ENCODE measurements around the gene ADAMTS20.
"Not testable (repeated sequence)": the region's sequence is repeated elsewhere in the genome, so short reads cannot be mapped to it uniquely, and the experiment has no call there.

ADAMTS20 gene

DNA sequence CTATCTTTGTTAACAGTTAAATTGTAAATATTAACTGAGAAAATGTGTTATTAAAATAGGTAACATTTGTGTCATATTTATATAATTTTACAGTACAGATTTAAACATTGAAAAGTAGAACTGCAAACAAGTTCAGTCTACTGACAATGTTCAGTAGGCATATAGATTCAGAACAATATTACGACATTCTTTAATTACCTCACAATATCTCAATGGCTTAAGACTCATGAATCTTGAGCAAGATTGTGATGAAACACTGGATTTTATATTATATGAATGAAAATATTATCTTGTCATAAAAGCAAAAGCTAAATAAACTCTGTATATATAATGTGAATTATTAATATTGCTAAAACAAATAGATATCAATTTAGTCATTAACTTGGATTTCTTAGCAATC, 194.9 kb downstream of the ADAMTS20 start:
- Histone ChIP-seq H3K36me3 (ENCODE audit: control insufficient read depth, insufficient read depth, low read length, severe bottlenecking) (no peaks in the 10 kb centered on the region), H3K9me3 (ENCODE audit: control insufficient read depth, low read length) (no peaks in the 10 kb centered on the region), H3K4me3 (ENCODE audit: low read length) (no peak overlapping the region), H3K9ac (ENCODE audit: low read length) (no peak overlapping the region), H3K27me3 (replicated peaks; ENCODE audit: control insufficient read depth, insufficient read depth, low read length) (no peaks in the 10 kb centered on the region), H3K4me1 (ENCODE audit: control insufficient read depth, insufficient read depth, low read length) (peaks cover 4% of the 10 kb centered on the region)
- DNase-seq (ENCODE audit: low read depth): peak; percentile 74

DNA sequence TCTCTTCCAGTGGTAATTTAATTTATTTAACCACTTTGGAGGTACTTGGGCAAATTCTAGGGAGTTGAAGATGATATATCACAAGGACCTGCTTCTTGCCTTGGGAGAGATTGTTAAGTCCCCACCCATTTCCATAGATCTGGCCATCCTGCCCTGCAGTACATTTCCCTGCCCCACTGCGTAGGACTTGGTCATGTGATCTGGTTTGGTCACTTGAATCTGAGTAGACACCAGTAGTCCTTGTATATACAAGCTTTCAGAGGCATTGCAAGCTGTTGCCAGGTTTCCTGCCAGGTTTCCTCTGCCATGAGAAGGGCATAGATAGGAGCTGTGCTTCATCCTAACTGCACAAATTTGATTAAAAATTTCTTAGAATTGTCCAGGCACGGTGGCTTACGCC, 200.0 kb downstream of the ADAMTS20 start:
- Histone ChIP-seq H3K27me3 (replicated peaks; ENCODE audit: control insufficient read depth, insufficient read depth, low read length) (no peaks in the 10 kb centered on the region), H3K9ac (ENCODE audit: low read length) (no peak overlapping the region), H3K9me3 (ENCODE audit: control insufficient read depth, low read length) (no peaks in the 10 kb centered on the region), H3K4me1 (ENCODE audit: control insufficient read depth, insufficient read depth, low read length) (peaks cover 10% of the 10 kb centered on the region), H3K36me3 (ENCODE audit: control insufficient read depth, insufficient read depth, low read length, severe bottlenecking) (no peaks in the 10 kb centered on the region), H3K4me3 (ENCODE audit: low read length) (no peak overlapping the region)
- no peak for DNase-seq (ENCODE audit: low read depth)

GRCh38 chr12:43349863-43350262, 202.1 kb downstream of the ADAMTS20 start:
- no peak overlapping the region for H3K4me3 ChIP-seq (ENCODE audit: low read length)
- H3K9me3 ChIP-seq (ENCODE audit: control insufficient read depth, low read length): peaks cover 4% of the 10 kb centered on the region
- peak; percentile 78 for DNase-seq (ENCODE audit: low read depth)

GRCh38 chr12:43348221-43348620, 203.8 kb downstream of the ADAMTS20 start:
- no peak overlapping the region for H3K4me3 ChIP-seq (ENCODE audit: low read length)
- no peaks in the 10 kb centered on the region for H3K36me3 ChIP-seq (ENCODE audit: control insufficient read depth, insufficient read depth, low read length, severe bottlenecking)
- peaks cover 6% of the 10 kb centered on the region for H3K4me1 ChIP-seq (ENCODE audit: control insufficient read depth, insufficient read depth, low read length)
- no peaks in the 10 kb centered on the region for H3K27me3 ChIP-seq (replicated peaks; ENCODE audit: control insufficient read depth, insufficient read depth, low read length)
- peaks cover 14% of the 10 kb centered on the region for H3K9me3 ChIP-seq (ENCODE audit: control insufficient read depth, low read length)
- DNase-seq (ENCODE audit: low read depth): no peak
- H3K9ac ChIP-seq (ENCODE audit: low read length): no peak overlapping the region

More at GRCh38 chr12:43349863-43350262, 202.1 kb downstream of the ADAMTS20 start:
- peaks cover 6% of the 10 kb centered on the region for H3K4me1 ChIP-seq (ENCODE audit: control insufficient read depth, insufficient read depth, low read length)
- no peak overlapping the region for H3K9ac ChIP-seq (ENCODE audit: low read length)
- H3K27me3 ChIP-seq (replicated peaks; ENCODE audit: control insufficient read depth, insufficient read depth, low read length): no peaks in the 10 kb centered on the region
- no peaks in the 10 kb centered on the region for H3K36me3 ChIP-seq (ENCODE audit: control insufficient read depth, insufficient read depth, low read length, severe bottlenecking)

GRCh38 chr12:43347026-43347425, 205.0 kb downstream of the ADAMTS20 start:
- Histone ChIP-seq H3K9ac (ENCODE audit: low read length) (no peak overlapping the region), H3K9me3 (ENCODE audit: control insufficient read depth, low read length) (peaks cover 14% of the 10 kb centered on the region), H3K4me3 (ENCODE audit: low read length) (no peak overlapping the region), H3K4me1 (ENCODE audit: control insufficient read depth, insufficient read depth, low read length) (peaks cover 6% of the 10 kb centered on the region), H3K36me3 (ENCODE audit: control insufficient read depth, insufficient read depth, low read length, severe bottlenecking) (no peaks in the 10 kb centered on the region), H3K27me3 (replicated peaks; ENCODE audit: control insufficient read depth, insufficient read depth, low read length) (no peaks in the 10 kb centered on the region)
- DNase-seq (ENCODE audit: low read depth): no peak

DNA sequence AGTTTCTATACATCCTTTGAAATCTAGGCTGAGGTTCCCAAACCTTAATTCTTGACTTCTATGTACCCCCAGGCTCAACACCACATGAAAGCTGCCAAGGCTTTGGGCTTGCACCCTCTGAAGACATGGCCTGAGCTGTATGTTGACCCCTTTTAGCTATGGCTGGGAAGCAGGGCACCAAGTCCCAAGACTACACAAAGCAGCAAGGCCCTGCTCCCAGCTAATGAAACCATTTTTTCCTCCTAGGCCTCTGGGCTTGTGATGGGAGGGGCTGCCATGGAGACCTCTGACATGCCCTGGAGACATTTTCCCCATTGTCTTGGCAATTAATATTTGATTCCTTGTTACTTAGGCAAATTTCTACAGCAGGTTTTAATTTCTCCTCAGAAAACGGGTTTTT, 207.0 kb downstream of the ADAMTS20 start:
- H3K9ac ChIP-seq (ENCODE audit: low read length): no peak overlapping the region
- no peak for DNase-seq (ENCODE audit: low read depth)
- H3K36me3 ChIP-seq (ENCODE audit: control insufficient read depth, insufficient read depth, low read length, severe bottlenecking): no peaks in the 10 kb centered on the region
- peaks cover 6% of the 10 kb centered on the region for H3K4me1 ChIP-seq (ENCODE audit: control insufficient read depth, insufficient read depth, low read length)
- no peak overlapping the region for H3K4me3 ChIP-seq (ENCODE audit: low read length)
- no peaks in the 10 kb centered on the region for H3K27me3 ChIP-seq (replicated peaks; ENCODE audit: control insufficient read depth, insufficient read depth, low read length)
- H3K9me3 ChIP-seq (ENCODE audit: control insufficient read depth, low read length): peaks cover 14% of the 10 kb centered on the region

DNA sequence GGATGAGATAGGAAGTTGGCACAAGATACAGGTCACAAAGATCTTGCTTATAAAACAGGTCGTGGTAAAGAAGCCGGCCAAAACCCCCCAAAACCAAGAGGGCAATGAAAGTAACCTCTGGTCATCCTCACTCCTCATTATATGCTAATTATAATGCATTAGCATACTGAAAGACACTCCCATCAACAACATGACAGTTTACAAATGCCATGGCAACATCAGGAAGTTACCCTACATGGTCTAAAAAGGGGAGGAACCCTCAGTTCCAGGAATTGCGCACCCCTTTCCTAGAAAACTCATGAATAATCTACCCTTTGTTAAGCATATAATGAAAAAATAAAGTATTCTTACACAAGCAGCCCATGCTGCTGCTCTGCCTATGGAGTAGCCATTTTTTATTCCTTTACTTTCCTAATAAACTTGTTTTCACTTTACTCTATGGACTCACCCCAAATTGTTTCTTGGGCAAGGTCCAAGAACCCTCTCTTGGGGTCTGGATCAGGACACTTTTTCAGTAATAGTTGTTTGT, 210.2 kb downstream of the ADAMTS20 start:
- peaks cover 13% of the 10 kb centered on the region for H3K4me1 ChIP-seq (ENCODE audit: control insufficient read depth, insufficient read depth, low read length)
- H3K9me3 ChIP-seq (ENCODE audit: control insufficient read depth, low read length): peaks cover 14% of the 10 kb centered on the region
- H3K36me3 ChIP-seq (ENCODE audit: control insufficient read depth, insufficient read depth, low read length, severe bottlenecking); H3K9ac ChIP-seq (ENCODE audit: low read length); H3K27me3 ChIP-seq (replicated peaks; ENCODE audit: control insufficient read depth, insufficient read depth, low read length); H3K4me3 ChIP-seq (ENCODE audit: low read length); DNase-seq (ENCODE audit: low read depth): not testable (repeated sequence)

GRCh38 chr12:43338848-43339526, 213.0 kb downstream of the ADAMTS20 start:
- Histone ChIP-seq H3K4me3 (ENCODE audit: low read length) (no peak overlapping the region), H3K9me3 (ENCODE audit: control insufficient read depth, low read length) (peaks cover 1% of the 10 kb centered on the region), H3K9ac (ENCODE audit: low read length) (no peak overlapping the region), H3K36me3 (ENCODE audit: control insufficient read depth, insufficient read depth, low read length, severe bottlenecking) (no peaks in the 10 kb centered on the region), H3K27me3 (replicated peaks; ENCODE audit: control insufficient read depth, insufficient read depth, low read length) (no peaks in the 10 kb centered on the region), H3K4me1 (ENCODE audit: control insufficient read depth, insufficient read depth, low read length) (peaks cover 13% of the 10 kb centered on the region)
- peak; percentile 74 for DNase-seq (ENCODE audit: low read depth)

GRCh38 chr12:43337571-43338444, 214.2 kb downstream of the ADAMTS20 start:
- Histone ChIP-seq H3K36me3 (ENCODE audit: control insufficient read depth, insufficient read depth, low read length, severe bottlenecking) (no peaks in the 10 kb centered on the region), H3K4me1 (ENCODE audit: control insufficient read depth, insufficient read depth, low read length) (peaks cover 20% of the 10 kb centered on the region), H3K4me3 (ENCODE audit: low read length) (no peak overlapping the region), H3K9me3 (ENCODE audit: control insufficient read depth, low read length) (no peaks in the 10 kb centered on the region), H3K27me3 (replicated peaks; ENCODE audit: control insufficient read depth, insufficient read depth, low read length) (no peaks in the 10 kb centered on the region), H3K9ac (ENCODE audit: low read length) (no peak overlapping the region)
- DNase-seq (ENCODE audit: low read depth): no peak

GRCh38 chr12:43336962-43337555, 214.9 kb downstream of the ADAMTS20 start:
- Histone ChIP-seq H3K36me3 (ENCODE audit: control insufficient read depth, insufficient read depth, low read length, severe bottlenecking) (no peaks in the 10 kb centered on the region), H3K4me3 (ENCODE audit: low read length) (no peak overlapping the region), H3K9ac (ENCODE audit: low read length) (no peak overlapping the region), H3K4me1 (ENCODE audit: control insufficient read depth, insufficient read depth, low read length) (peaks cover 20% of the 10 kb centered on the region), H3K9me3 (ENCODE audit: control insufficient read depth, low read length) (no peaks in the 10 kb centered on the region), H3K27me3 (replicated peaks; ENCODE audit: control insufficient read depth, insufficient read depth, low read length) (no peaks in the 10 kb centered on the region)
- DNase-seq (ENCODE audit: low read depth): peak; percentile 76

DNA sequence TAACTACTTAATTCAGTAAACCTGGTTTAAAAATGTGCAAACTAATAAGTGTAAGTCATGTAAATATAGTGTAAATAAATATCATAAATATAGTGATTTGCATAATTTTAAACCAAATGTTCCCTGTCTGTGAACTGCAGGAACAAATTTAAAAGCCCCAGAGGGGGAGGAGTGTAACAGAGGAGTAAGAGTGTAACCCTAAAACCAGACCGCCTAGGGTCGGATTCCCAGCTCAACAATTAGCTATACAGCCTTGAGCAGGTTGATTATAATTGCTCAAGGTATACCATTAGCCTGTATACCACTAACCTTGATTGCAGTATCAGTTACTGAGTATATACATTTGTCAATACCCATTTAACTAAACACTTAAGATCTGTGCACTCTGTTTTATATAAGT, 218.4 kb downstream of the ADAMTS20 start:
- no peak overlapping the region for H3K9ac ChIP-seq (ENCODE audit: low read length)
- no peak for DNase-seq (ENCODE audit: low read depth)
- H3K4me3 ChIP-seq (ENCODE audit: low read length): no peak overlapping the region
- H3K36me3 ChIP-seq (ENCODE audit: control insufficient read depth, insufficient read depth, low read length, severe bottlenecking): no peaks in the 10 kb centered on the region
- H3K9me3 ChIP-seq (ENCODE audit: control insufficient read depth, low read length): no peaks in the 10 kb centered on the region
- H3K27me3 ChIP-seq (replicated peaks; ENCODE audit: control insufficient read depth, insufficient read depth, low read length): no peaks in the 10 kb centered on the region
- H3K4me1 ChIP-seq (ENCODE audit: control insufficient read depth, insufficient read depth, low read length): peaks cover 18% of the 10 kb centered on the region

All from adipocyte (in vitro differentiated cells).